ENCODE data around the gene SCUBE1. TPM values are rescaled to one million over a fixed set of nuclear protein-coding genes. Genes with fewer than 3 reads are reported as not detected.
A peak's percentile ranks its signal among the peaks of the same experiment; 100 is the strongest.

SCUBE1 gene
- total and polyA plus RNA-seq, 8 donors, result 0.04 to 0.41 (median 0.12) TPM; not detected in 3

DNA sequence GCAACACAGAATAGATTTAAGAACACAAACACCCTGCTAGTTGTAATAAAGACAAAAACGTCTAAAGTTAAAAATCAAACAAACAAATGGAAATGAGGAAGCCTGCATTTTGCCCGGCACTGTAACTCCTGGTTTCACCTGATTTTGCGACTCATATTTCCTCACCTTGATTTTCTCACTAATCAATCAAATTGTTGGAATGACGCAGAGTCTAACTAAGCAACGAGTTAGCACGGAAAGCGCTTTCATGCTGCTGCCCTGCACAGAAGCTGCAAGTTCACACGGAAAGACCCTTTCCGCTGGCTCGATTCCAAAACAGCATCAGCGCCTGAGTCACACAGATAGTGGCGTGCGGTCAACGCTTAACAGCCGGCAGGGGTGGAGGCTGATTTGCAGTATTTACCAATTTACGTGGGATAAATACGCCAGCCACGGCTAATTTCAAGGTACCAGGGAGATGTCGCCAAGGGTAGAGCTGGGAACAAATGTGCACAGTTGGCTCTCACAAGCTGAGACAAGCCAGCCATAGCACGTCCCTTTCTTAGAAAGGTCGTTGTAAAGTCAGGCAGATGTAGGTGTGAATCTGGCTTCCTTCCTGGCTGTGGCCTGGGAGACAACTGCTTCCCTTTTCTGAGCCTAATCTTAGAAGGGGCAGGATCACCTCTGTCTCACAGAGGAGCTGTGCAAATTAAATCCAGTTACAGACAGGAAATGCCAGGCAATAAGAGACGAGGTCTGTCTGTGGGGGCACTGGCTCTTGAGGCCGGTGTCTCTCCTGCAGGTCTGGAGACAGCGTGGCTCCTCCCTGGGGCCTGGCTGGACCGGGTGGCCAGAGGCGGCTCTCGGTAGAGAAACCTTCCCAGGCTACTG is 79.3 kb downstream of the SCUBE1 start:
- WGBS, 2 donors, result 12 to 13% methylated on average over 27 of the region's 27 CpGs
- H3K4me3 ChIP-seq, result no peak overlapping the region

DNA sequence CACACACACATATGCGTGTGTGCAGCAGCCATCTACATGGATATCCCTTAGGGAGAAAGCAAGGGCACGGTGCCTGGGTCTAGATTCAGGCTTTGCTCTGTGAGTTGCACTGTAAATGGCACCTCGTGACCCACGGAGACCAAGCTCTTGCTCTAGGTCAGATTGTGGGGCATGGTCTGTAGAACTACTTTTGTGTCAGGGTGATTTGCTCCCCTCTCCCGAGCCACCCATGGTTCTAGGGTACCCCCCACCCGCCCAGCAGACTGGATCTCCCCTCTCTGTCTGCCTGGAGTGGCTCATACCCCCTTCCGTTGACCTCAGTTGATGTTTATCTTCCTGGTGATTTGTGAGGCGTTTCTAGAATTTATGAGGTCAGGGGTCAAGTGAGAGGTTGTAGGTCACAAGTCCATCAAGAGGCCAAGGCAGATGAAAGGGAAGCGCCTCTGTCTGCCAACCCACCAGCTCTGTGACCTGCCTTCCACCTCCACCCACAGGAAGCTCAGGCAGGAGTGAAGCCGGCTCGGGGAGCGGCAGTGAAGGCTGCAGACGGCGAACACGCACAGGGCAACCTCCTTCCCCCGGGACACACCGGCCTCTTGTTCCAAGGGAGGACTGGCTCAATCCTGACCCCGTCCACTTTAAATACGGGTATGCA is 80.1 kb downstream of the SCUBE1 start:
- H3K36me3 ChIP-seq, result no peaks in the 10 kb centered on the region
- H3K27ac ChIP-seq, result no peak overlapping the region
- no peaks in the 10 kb centered on the region for H3K27me3 ChIP-seq
- H3K4me1 ChIP-seq, result peaks cover 0 to 15% (median 9%) of the 10 kb centered on the region in 3 donors
- no peaks in the 10 kb centered on the region for H3K9me3 ChIP-seq
- WGBS, 2 donors, result 46 to 47% methylated on average over 19 of the region's 19 CpGs
- DNase-seq, result no peak
- H3K4me3 ChIP-seq, result no peak overlapping the region
- intact Hi-C loops (cut with DNase I), result no loop called here
- peak; percentile 22 to 64 (median 54) for ATAC-seq
- FAIRE-seq, result no peak
- TF ChIP-seq, protein P1, sequence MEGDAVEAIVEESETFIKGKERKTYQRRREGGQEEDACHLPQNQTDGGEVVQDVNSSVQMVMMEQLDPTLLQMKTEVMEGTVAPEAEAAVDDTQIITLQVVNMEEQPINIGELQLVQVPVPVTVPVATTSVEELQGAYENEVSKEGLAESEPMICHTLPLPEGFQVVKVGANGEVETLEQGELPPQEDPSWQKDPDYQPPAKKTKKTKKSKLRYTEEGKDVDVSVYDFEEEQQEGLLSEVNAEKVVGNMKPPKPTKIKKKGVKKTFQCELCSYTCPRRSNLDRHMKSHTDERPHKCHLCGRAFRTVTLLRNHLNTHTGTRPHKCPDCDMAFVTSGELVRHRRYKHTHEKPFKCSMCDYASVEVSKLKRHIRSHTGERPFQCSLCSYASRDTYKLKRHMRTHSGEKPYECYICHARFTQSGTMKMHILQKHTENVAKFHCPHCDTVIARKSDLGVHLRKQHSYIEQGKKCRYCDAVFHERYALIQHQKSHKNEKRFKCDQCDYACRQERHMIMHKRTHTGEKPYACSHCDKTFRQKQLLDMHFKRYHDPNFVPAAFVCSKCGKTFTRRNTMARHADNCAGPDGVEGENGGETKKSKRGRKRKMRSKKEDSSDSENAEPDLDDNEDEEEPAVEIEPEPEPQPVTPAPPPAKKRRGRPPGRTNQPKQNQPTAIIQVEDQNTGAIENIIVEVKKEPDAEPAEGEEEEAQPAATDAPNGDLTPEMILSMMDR (IDR thresholded peaks at IDR 0.05), result no peak

More for the DNA sequence above, 79.3 kb downstream of the SCUBE1 start:
- no peak for FAIRE-seq
- intact Hi-C loops (cut with DNase I), result no loop called here
- Histone ChIP-seq H3K4me1 (peaks cover 0 to 15% (median 9%) of the 10 kb centered on the region in 3 donors), H3K27me3 (no peaks in the 10 kb centered on the region), H3K36me3 (no peaks in the 10 kb centered on the region), H3K27ac (no peak overlapping the region), H3K9me3 (no peaks in the 10 kb centered on the region)
- peak; percentile 57 to 84 (median 80) for ATAC-seq
- TF ChIP-seq, protein P1 (IDR thresholded peaks at IDR 0.05), result no peak
- peak in 5 of 6 donors; percentile 50 to 66 (median 57) for DNase-seq

GRCh38 chr22:43260331-43261231 is 82.6 kb downstream of the SCUBE1 start:
- FAIRE-seq (no peak), DNase-seq (no peak), ATAC-seq (no peak)
- Histone ChIP-seq H3K27me3 (no peaks in the 10 kb centered on the region), H3K4me3 (no peak overlapping the region), H3K27ac (no peak overlapping the region), H3K4me1 (peaks cover 0 to 15% (median 9%) of the 10 kb centered on the region in 3 donors), H3K36me3 (no peaks in the 10 kb centered on the region), H3K9me3 (no peaks in the 10 kb centered on the region)
- TF ChIP-seq, protein P1 (IDR thresholded peaks at IDR 0.05), result no peak
- 64 to 74% methylated on average over 17 of the region's 17 CpGs for WGBS, 2 donors
- intact Hi-C loops (cut with DNase I), result no loop called here

GRCh38 chr22:43257961-43258360 is 85.2 kb downstream of the SCUBE1 start:
- DNase-seq, result no peak
- no peak for FAIRE-seq
- no peaks in the 10 kb centered on the region for H3K4me1 ChIP-seq
- WGBS, 2 donors, result 68 to 77% methylated on average over 18 to 20 of the region's 20 CpGs
- no peak overlapping the region for H3K4me3 ChIP-seq
- ATAC-seq, result no peak
- H3K36me3 ChIP-seq, result no peaks in the 10 kb centered on the region
- no peak overlapping the region for H3K27ac ChIP-seq
- H3K9me3 ChIP-seq, result no peaks in the 10 kb centered on the region
- TF ChIP-seq, protein P1 (IDR thresholded peaks at IDR 0.05), result no peak
- intact Hi-C loops (cut with DNase I), result no loop called here
- H3K27me3 ChIP-seq, result no peaks in the 10 kb centered on the region

Data from pancreas (tissue), 10 donors.